Stimulated activated CD8-positive, alpha-beta memory T cell treated with anti-CD3 and anti-CD28 coated beads, Interleukin-15, amount 100 ng/mL, for 24 hours (primary cell): ENCODE results near the gene FANCC.

ENCODE experiments used
- DNase-seq: peaks from one replicate; pipeline ENCODE4 v3.0.0-alpha.2; 2020; ENCODE audit warnings: low read depth

FANCC gene

GRCh38 chr9:95189251-95190098 lies 128.0 kb downstream of the FANCC start:
- no peak for DNase-seq

GRCh38 chr9:95188459-95188858 lies 129.1 kb downstream of the FANCC start:
- no peak for DNase-seq

- DNase-seq, result no peak
Measured at GRCh38 chr9:95185956-95186355, 131.6 kb downstream of the FANCC start.

- no peak for DNase-seq
Measured at GRCh38 chr9:95182854-95183563, 134.5 kb downstream of the FANCC start.

GRCh38 chr9:95181835-95182234 lies 135.7 kb downstream of the FANCC start:
- no peak for DNase-seq

- DNase-seq, result no peak
Measured at GRCh38 chr9:95181226-95181818, 136.2 kb downstream of the FANCC start.

GRCh38 chr9:95177617-95178016 lies 139.9 kb downstream of the FANCC start:
- no peak for DNase-seq

GRCh38 chr9:95176755-95177319 lies 140.7 kb downstream of the FANCC start:
- DNase-seq, result no peak

- DNase-seq, result no peak
Measured at GRCh38 chr9:95175523-95175922, 142.0 kb downstream of the FANCC start.

- no peak for DNase-seq
Measured at GRCh38 chr9:95174038-95174437, 143.5 kb downstream of the FANCC start.

- DNase-seq, result no peak
Measured at GRCh38 chr9:95171596-95171995, 145.9 kb downstream of the FANCC start.

GRCh38 chr9:95171001-95171400 lies 146.5 kb downstream of the FANCC start:
- DNase-seq, result no peak

GRCh38 chr9:95167998-95168397 lies 149.5 kb downstream of the FANCC start:
- no peak for DNase-seq

- DNase-seq, result no peak
Measured at GRCh38 chr9:95165004-95165403, 152.5 kb downstream of the FANCC start.

GRCh38 chr9:95157481-95158151 lies 159.9 kb downstream of the FANCC start:
- DNase-seq, result no peak

- DNase-seq, result no peak
Measured at GRCh38 chr9:95156074-95156473, 161.4 kb downstream of the FANCC start.

GRCh38 chr9:95155220-95155619 lies 162.3 kb downstream of the FANCC start:
- DNase-seq, result no peak

- no peak for DNase-seq
Measured at GRCh38 chr9:95150903-95151302, 166.6 kb downstream of the FANCC start.

GRCh38 chr9:95148208-95148520 lies 169.3 kb downstream of the FANCC start:
- DNase-seq, result no peak

GRCh38 chr9:95147452-95148207 lies 169.9 kb downstream of the FANCC start:
- no peak for DNase-seq
